NOMO-1 (cell line): ENCODE data around the gene ATXN10.

ENCODE experiments used
- DNase-seq, 2 experiments: peaks; one replicate each; lab custom pipeline; 2025; ENCODE audit not compliant: unreplicated experiment in 2 of 2; lab: John Stamatoyannopoulos, UW

Gene ATXN10

GRCh38 chr22:45754822-45755221 is 83.2 kb downstream of the ATXN10 start:
- no peak for DNase-seq

DNA sequence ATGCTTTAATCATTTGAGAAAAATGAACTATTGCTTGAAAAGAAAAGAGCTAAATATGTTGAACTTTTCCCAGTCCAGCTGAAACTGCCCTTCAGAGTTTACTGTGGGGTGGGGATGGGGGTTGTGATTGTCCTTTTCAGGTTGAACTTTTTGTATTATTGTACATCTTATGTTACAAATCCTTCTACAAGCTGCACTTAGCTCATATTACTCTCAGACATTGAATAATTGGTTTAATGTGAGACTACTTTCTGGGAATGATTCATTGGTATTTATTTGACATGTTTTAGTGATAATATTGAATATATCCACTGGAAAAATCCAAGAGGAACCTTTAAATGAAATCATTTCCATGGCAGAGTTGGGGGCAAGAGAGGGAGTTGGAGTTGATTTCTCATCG is 84.9 kb downstream of the ATXN10 start:
- no peak for DNase-seq

- no peak for DNase-seq
Observed at GRCh38 chr22:45757068-45757467, 85.4 kb downstream of the ATXN10 start.

DNA sequence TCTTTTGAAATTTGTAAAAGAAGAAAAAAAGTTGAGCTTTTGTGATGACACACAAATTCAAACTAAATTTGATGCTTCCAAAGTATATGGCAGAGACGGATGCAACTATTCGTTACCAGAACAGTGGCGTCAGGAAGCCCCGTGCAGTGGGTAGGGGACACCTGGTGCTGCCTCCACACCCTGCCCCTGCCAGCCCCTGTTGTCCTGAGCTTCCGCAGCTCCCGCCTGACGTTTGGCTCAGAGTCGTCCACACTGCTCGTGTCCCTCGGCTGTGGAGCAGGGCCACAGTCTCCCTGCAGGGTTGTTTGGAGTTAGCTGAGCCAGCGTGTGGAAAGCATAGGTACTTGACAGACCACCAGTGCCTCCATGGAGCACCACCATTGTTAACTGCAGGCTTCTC is 86.3 kb downstream of the ATXN10 start:
- DNase-seq, result no peak

- no peak for DNase-seq
Observed at GRCh38 chr22:45758603-45759002, 87.0 kb downstream of the ATXN10 start.

DNA sequence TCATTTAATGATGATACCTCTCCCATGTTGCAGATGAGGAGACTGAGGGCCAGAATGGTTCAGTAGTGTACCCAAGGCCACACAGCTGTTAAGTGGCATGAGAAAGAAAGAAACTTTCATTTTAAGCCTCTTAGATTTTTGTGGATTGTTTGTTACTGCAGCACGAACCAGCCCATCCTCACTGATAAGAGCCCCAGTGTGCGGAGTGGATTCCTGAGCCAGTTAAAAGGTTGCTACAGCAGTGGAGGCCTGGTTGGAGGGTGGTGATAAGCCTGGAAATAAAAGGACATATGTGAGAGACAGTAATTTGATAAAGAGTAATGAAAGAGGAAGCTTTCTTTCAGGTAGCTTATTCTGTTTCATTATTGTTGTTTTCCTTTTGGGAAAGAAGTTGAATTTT is 89.0 kb downstream of the ATXN10 start:
- no peak for DNase-seq

DNA sequence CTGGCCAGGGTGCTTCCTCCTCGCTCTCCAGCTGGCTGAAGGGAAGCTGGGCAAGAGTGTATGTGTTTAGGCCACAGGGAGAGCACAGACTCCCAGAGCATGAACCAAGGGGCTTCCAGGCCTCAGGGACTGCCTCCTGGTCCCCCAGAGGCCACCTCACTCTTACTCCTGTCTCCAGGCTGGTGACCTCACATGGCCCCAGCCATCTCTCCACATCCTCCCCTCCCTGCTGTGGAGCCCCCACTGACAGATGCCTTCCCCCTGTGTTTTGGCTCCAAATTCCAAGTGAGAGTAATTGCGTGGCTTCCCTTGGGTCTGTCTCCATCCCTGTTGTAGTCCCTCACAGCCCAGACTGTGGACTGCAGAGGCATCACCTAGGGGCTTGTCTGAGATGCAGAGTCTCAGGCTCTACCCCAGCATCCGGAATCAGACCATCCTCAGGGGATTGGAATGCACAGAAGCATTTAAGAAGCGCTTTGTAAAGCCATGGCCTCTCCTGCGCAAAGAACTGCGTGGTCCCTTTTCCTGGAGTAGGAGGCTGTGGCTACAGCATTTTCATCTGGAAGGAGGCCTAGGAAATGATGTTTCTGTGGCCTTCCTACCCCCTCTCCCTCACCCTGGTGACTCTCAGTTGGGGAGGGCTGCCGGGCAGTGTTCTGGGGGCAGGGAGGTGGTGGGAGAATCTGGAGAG is 91.1 kb downstream of the ATXN10 start:
- no peak for DNase-seq

DNA sequence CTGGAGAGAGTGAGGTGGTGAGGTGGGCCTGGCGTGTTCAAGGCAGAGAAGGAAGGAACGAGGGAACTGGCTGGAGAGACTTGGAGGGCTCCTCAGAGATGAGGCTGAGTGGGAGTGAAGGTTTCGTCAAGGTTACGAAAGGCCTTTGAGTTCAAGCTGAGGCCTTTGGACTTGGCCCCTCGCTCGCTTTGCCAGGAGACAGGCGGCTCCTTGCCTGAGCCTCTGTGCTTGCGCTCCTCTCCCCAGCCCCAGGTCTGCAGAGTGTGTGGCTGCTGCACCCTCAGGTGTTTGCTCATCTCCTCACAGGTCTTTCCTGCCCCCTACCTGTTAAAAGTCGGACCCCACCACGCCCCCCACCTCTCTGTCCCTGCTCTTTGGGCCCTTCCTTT is 91.6 kb downstream of the ATXN10 start:
- DNase-seq, result no peak

GRCh38 chr22:45768490-45768889 is 96.9 kb downstream of the ATXN10 start:
- DNase-seq, result no peak

DNA sequence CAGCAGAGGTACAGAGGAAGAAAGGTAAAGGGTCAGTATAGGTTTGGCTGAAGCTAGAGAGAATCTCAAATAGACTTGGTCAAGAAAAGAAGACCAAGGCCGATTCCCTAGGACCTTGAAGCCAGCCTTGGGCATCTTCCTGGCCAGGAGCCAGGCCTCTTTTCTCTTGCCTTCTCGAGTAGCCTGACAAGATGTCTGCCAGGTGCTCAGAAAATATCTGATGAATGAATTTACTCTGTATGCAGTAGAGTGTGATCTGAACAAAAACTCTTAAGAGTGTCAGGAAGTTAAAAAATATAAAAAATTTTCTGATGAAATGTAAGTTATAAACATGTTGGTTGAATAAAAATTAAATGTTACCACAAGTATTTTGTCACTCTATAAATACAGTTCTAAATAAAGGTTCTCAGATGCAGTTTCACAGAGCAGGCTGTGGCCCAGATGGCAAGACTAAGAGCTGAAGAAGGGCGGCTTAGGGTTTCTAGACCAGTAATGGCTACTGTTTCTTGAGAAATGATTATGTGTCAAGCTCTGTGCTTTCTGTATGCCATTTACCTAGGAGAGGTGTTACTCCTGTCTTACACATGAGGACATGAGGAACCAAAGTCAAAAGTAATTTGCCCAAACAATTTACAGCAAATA is 98.1 kb downstream of the ATXN10 start:
- DNase-seq, result no peak

GRCh38 chr22:45770506-45770905 is 98.9 kb downstream of the ATXN10 start:
- no peak for DNase-seq

DNA sequence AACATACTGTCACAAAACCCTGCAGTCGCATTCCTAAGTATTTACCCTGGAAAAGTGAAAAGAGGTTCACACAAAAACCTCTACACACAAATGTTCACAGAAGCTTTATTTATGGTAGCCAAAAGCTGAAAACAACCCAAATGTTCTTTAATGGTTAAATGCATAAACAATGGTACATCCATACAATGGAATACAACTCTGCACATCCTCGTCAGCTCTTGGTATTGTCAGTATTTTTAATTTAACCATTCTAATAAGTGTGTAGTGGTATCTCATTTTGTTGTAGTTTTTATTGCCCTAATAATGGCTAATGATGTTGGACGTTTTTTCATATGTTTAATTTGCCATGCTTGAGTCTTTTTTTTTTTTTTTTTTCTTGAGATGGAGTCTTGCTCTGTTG is 99.4 kb downstream of the ATXN10 start:
- no peak for DNase-seq

GRCh38 chr22:45771711-45772110 is 100.1 kb downstream of the ATXN10 start:
- no peak for DNase-seq

DNA sequence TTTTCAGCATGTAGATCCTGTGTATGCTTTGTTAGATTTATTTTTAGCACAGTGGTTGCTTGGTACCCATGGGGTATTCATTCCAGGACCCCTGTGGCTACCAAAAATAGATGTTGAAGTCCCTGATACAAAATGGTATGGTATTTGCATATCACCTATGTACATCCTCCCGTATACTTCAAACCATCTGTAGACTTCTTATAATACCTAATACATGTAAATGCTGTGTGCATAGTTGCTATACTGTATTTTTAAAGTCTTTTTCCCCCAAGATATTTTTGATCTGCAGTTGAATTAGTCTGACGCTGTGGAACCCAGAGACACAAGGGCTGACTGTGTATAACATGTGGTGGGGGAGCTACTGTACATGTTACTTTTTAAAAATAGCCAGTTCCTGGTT is 101.1 kb downstream of the ATXN10 start:
- DNase-seq, result no peak

DNA sequence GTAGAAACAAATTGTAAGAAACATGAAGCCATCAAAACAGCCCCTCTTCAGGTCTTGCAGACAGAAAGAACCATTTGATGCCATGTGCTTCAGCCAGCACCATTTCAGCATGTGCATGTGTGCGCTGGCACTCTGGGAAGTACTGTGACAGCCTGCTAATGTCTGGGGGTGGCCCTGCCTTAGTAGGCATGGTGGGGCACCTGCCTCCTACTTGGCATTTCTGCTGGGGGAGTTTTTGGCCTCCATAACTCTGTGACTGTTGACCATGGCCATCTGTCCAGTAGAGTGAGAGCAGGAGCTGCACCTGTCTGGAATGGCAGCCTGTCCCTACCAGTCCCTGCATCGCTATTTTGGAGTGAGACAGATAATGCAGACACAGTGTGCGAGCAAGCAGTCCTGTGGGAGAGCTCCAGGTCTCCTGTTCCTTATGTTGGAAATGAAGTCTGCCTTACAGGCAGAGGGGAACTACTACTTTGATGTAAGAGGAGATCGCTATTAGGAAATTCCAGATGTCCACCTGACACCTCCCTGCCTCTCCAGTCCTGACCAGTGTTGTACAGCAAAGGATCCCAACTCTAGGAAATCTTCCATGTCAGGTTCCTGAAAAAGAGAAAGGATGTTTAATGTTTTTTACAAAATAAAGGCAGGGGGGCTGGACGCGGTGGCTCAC is 102.5 kb downstream of the ATXN10 start:
- DNase-seq, result no peak

- no peak for DNase-seq
Observed at GRCh38 chr22:45775062-45775461, 103.4 kb downstream of the ATXN10 start.

DNA sequence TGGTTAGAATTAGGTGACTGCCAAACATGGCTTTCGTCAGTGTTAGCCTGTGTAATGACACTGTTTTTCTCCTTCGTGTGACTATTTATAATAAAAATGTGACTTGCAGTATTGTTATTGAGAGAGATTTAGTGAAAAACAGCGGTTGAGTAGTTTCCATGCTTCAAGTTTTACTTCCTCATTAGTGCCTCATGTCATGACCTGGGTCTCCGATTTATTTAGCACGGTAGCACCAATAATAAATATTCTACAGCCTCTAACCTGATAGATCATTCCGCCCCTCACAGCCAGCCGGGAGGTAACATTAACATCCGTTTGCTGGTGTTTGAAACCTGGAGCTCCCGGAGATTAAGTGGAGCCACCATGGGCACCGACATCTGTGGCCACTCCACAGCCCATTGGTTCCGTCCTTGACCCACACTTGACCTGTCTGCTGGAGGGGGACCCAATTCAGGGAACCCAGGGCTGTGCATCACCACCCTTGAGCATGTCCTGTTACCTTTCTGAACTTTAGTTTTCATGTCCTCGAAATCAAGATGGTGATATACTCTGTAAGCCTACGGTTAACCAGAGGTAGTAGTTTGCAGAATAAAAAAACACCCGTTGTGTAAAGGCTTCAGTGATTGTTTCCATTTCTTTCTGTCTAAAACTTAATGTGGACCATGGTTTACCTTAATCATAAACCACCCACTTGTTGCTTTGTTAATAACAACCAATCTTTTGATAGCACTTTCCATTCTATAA is 104.1 kb downstream of the ATXN10 start:
- DNase-seq, result peak; percentile 6 to 74

DNA sequence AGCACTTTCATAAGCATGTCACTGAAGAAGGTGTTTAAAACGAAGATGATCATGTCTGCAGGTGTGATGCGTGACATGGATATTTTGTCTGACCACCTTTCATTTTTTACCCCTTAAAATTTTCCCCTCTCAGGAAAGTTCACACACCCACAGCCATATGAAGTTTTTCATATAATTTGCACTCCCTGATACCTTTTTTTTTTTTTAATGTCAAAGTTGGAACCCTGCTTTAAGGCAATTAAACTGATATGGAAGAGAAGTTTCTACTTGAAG is 104.6 kb downstream of the ATXN10 start:
- no peak for DNase-seq

DNA sequence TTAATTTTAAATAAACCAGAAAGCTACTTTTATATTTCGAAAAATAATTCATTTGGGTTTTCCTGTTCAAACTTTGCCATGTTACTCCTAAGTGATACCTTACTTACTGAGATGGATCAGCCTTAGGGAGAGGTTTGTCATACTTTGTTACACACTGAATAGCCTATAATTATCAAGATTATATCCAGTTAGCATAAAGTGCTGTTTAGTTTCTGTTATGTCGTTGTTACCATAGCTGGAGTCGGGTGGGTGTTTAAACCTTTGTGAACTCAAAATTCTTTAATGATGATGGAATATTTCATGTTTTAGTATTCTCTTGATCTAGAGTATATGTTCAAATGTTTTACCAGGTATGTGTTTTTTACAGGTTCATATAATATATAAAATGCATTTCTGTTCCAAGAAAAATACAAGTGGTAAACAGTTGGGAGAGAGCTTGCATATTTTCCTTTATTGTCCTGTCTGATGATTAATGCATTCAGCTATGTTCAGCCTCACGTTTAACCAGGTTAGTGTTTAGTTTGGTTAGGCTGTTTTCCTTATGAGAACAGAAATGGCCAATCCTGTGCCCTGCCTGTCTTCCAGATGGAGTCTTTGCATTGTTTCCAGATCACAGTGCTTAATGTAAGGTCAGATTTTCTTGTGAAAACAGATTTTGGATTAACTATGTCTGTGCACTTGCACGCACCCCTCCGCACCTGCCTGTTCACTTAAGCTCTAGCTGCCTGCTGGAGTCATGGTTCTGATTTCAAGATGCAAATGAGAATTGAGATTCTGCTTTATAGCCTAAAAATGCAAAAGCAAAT is 105.6 kb downstream of the ATXN10 start:
- no peak for DNase-seq

- no peak for DNase-seq
Observed at GRCh38 chr22:45777852-45778375, 106.3 kb downstream of the ATXN10 start.

DNA sequence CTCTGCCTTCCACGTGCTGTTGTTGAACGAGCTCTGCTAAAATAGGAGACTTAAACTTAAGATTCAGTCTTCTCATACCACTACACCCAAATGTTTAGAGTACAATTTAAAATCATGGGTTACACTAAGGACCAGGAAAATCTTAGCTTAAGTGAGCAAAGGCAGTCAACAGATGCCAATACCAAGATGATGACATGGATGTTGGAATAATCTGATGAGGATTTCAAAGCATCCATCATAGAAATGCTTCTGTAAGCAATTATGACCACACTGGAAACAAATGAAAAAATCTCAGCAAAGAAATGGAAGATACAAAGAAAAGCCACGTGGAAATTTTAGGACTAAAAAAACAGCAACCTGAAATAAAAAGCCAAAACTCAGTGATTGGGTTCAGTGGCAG is 109.8 kb downstream of the ATXN10 start:
- DNase-seq, result no peak
